ENCODE results near the gene HDAC10.
A peak's percentile ranks its signal among the peaks of the same experiment; 100 is the strongest.

HDAC10 gene

GRCh38 chr22:50269970-50270665 is 19.1 kb upstream of the HDAC10 start, which contains the start of gene MAPK11:
TSS of gene MAPK11 (minus strand) at chr22:50270380. CDS start at chr22:50270292, 88 bp downstream.
- TF ChIP-seq CTCF (IDR thresholded peaks at IDR 0.05; ENCODE audit: control insufficient read depth, extremely low read depth, insufficient read depth): no peak

GRCh38 chr22:50269573-50269969 is 18.5 kb upstream of the HDAC10 start:
- DNase-seq (ENCODE audit: low read depth): no peak
- no peak for TF ChIP-seq CTCF (IDR thresholded peaks at IDR 0.05; ENCODE audit: control insufficient read depth, extremely low read depth, insufficient read depth)
- peak overlapping the region; percentile 43 for H3K4me3 ChIP-seq (ENCODE audit: low read depth, low read length)

More at GRCh38 chr22:50269970-50270665, 19.1 kb upstream of the HDAC10 start, which contains the start of gene MAPK11:
- DNase-seq (ENCODE audit: low read depth): no peak
- peak within 1 kb of the TSS; percentile 50 for H3K4me3 ChIP-seq (ENCODE audit: low read depth, low read length)

GRCh38 chr22:50268655-50269113 is 17.6 kb upstream of the HDAC10 start:
- DNase-seq (ENCODE audit: low read depth): no peak
- TF ChIP-seq CTCF (IDR thresholded peaks at IDR 0.05; ENCODE audit: control insufficient read depth, extremely low read depth, insufficient read depth): no peak
- peak overlapping the region; percentile 61 for H3K4me3 ChIP-seq (ENCODE audit: low read depth, low read length)

- no peak for DNase-seq (ENCODE audit: low read depth)
- TF ChIP-seq CTCF (IDR thresholded peaks at IDR 0.05; ENCODE audit: control insufficient read depth, extremely low read depth, insufficient read depth): peak; percentile 37
- H3K4me3 ChIP-seq (ENCODE audit: low read depth, low read length): peak overlapping the region; percentile 61
Measured at GRCh38 chr22:50267591-50268390, 16.7 kb upstream of the HDAC10 start.

- no peak for TF ChIP-seq CTCF (IDR thresholded peaks at IDR 0.05; ENCODE audit: control insufficient read depth, extremely low read depth, insufficient read depth)
- DNase-seq (ENCODE audit: low read depth): no peak
- H3K4me3 ChIP-seq (ENCODE audit: low read depth, low read length): peak overlapping the region; percentile 28; the same call in 1 of the 2 replicates
Measured at GRCh38 chr22:50266994-50267393, 15.9 kb upstream of the HDAC10 start.

- no peak for DNase-seq (ENCODE audit: low read depth)
- TF ChIP-seq CTCF (IDR thresholded peaks at IDR 0.05; ENCODE audit: control insufficient read depth, extremely low read depth, insufficient read depth): no peak
Measured at GRCh38 chr22:50264946-50265669, 14.0 kb upstream of the HDAC10 start.

More at GRCh38 chr22:50264946-50265669, 14.0 kb upstream of the HDAC10 start:
- no peak overlapping the region for H3K4me3 ChIP-seq (ENCODE audit: low read depth, low read length)

All from LNCaP clone FGC (cell line).